ENCODE results near the gene PRDM2.

PRDM2 gene

GRCh38 chr1:13814131-13814530 lies 114.1 kb downstream of the PRDM2 start:
- DNase-seq (ENCODE audit: low spot score): no peak

DNA sequence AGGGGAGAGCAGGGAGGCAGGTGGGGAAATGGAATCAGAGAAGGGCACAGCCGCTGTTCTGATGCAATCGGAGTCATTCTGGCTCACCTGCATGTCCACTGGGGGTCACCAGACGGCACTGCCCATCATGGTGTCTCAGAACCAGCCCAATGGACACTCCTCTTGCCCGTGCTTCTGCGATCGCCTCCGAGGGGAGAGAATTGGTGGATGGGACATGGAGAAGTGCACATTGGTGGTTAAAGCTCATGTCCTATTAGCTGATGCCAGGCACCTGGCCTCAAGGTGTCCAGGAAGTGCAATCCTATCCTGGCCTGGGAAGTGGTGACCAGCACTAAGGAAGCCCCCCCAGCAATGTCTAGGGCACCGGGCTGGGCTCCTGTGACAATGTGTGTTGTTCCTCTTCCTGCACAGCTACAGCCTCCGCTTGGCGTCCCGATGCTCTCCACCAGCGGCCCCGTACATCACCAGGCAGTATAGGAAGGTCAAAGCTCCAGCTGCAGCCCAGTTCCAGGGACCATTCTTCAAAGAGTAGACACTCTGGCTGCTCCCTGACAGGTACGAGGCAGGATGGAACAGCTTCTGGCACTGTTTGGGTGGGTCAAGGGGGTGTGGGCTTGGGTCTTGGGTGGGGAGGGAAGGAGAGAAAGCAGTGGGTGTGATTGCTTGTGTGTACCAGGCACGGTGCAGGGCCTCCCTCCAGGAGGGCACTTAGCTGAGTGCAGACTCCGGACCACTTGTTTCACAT lies 116.2 kb downstream of the PRDM2 start:
- DNase-seq (ENCODE audit: low spot score): no peak

- DNase-seq (ENCODE audit: low spot score): no peak
Observed at GRCh38 chr1:13817906-13818305, 117.9 kb downstream of the PRDM2 start.

- DNase-seq (ENCODE audit: low spot score): no peak
Observed at GRCh38 chr1:13818926-13819325, 118.9 kb downstream of the PRDM2 start.

GRCh38 chr1:13819642-13820041 lies 119.7 kb downstream of the PRDM2 start:
- DNase-seq (ENCODE audit: low spot score): no peak

DNA sequence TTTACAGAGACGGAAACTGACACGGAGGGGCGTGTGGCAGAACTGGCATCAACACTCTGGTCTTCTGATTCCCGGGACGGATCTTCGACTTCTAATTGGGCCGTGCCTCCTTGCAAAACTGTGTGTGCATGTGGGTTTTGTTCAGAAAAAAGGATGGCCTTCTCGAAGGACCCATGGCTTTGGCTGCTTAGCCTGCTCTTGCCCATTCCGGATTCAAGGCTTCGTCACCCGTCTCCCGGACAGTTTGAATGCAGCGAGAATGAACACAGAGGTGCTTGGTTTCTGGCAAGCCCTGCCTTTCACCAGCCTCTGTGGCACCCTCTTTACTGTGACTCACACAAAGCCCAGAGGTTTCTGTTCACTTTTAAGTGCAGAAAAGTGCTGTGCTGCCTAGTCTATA lies 120.1 kb downstream of the PRDM2 start:
- no peak for DNase-seq (ENCODE audit: low spot score)

DNA sequence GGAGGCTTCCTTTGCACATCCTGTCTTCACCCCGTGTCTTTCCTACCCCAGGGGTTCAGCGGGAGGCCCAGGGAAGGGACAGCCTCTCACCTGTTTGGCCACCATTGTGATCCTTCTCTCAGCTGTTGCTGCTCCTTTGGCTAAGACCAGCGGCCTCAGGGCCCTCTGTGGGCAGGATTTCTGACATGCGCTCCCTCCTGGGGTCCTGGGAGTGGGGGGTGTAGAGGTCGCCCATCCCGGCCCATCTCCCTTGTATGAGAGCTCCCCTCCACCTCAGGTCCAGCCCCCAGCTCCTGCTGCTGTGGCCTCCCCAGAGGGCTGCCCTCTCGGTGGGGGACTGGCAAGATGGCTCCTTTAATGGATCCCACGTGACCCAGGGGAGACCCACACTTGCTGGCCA lies 120.5 kb downstream of the PRDM2 start:
- no peak for DNase-seq (ENCODE audit: low spot score)

DNA sequence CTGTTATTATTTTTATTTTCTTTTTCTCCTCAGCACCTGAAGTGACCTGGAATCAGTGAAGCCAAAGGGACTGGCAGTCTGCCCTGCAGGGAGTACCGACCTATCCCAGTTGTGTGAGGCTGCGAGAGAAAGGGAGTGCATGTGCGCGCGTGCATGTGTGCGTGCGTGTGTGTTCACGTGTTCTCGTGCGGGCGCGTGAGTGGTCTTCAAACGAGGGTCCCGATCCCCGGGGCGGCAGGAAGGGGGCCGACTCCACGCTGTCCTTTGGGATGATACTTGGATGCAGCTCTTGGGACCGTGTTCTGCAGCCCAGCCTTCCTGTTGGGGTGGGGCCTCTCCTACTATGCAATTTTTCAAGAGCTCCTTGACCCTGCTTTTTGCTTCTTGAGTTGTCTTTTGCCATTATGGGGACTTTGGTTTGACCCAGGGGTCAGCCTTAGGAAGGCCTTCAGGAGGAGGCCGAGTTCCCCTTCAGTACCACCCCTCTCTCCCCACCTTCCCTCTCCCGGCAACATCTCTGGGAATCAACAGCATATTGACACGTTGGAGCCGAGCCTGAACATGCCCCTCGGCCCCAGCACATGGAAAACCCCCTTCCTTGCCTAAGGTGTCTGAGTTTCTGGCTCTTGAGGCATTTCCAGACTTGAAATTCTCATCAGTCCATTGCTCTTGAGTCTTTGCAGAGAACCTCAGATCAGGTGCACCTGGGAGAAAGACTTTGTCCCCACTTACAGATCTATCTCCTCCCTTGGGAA lies 123.3 kb downstream of the PRDM2 start:
- no peak for DNase-seq (ENCODE audit: low spot score)

DNA sequence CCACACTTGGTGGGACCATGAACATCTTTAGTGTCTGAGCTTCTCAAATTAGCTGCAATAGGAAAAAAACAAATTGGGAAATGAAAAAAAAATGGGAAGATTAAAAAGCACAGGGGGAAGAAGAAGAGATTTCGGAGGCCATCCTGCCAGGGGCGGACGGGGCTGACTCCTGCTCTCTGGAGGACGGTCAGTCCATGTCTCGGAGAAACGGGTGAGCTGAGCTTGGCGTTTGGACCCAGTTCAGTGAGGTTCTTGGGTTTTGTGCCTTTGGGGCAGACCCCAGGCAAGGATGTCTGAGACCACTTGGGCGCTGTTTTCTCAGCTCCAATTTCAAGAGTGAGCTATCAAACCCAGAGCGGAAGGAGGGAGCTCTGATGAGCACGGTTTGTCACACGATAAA lies 123.9 kb downstream of the PRDM2 start:
- no peak for DNase-seq (ENCODE audit: low spot score)

GRCh38 chr1:13824626-13825025 lies 124.6 kb downstream of the PRDM2 start:
- DNase-seq (ENCODE audit: low spot score): no peak

DNA sequence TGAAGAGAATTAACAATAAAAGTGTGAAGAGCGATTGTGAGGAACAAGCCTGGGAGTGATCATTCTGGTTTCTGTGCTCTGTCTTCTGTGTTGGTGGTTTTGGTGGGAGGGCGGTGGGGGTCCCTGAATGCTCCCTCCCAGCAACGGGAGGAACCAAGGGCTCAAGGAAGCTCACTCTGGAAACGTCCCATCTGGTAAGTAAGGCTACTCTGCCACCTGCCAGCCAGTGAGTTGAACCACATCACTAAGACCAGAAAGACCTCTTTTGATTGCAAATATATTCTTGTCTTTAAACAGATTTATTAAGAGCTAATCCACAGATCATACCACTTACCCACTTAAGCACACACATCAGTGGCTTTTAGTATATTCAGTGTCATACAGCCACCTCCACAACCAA lies 125.0 kb downstream of the PRDM2 start:
- no peak for DNase-seq (ENCODE audit: low spot score)

DNA sequence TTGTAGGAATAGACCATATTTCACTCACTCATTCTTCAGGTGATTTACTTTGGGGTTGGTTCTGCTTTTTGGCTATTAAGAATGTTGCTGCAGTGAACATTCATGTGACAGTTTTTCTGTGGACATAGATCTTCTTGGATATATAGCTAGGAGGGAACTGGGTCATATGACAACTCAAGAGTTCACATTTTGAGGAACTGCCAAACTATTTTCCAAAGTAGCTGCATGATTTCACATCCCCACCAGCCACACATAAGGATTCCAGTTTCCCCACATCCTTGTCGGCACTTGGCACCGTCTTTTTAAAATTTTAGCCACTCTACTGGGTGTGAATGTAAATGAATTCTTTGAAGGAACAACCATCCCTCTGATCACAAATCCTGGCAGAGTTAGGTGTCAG lies 126.0 kb downstream of the PRDM2 start:
- no peak for DNase-seq (ENCODE audit: low spot score)

- no peak for DNase-seq (ENCODE audit: low spot score)
Observed at GRCh38 chr1:13826591-13826990, 126.6 kb downstream of the PRDM2 start.

DNA sequence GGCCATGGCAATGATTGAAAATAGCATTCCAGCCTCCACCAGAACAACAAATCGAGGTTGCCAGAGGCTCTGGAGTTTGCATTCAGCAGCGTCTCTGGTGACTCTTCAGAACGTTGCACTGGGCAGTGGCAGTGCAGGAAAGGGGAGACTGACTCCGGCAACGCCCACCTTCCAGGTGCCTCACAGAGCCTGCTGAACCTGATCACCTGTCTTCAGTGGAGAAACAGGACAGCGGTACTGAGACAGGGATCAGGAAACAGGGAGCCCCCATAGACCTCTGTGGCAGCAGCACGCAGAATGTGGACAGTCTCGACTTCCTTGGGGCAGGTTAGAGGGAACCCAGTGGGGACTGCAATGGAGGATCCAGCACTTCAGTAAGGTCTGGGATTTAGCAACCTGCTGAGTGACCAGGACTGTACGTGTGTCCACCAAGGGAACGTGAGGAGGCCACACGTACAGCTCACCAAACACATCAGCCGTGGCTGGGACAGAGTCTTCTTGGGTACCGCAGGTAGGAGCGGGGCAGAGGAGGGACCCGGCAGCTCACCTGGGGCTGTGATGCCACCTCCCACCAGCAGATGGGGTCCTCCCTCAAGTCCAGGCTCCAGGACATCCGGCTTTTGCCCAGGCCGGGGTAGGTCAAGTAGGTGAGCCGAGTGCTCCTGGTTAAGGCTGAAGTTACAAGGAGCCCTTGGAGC lies 128.6 kb downstream of the PRDM2 start:
- peak; percentile 19 for DNase-seq (ENCODE audit: low spot score)

DNA sequence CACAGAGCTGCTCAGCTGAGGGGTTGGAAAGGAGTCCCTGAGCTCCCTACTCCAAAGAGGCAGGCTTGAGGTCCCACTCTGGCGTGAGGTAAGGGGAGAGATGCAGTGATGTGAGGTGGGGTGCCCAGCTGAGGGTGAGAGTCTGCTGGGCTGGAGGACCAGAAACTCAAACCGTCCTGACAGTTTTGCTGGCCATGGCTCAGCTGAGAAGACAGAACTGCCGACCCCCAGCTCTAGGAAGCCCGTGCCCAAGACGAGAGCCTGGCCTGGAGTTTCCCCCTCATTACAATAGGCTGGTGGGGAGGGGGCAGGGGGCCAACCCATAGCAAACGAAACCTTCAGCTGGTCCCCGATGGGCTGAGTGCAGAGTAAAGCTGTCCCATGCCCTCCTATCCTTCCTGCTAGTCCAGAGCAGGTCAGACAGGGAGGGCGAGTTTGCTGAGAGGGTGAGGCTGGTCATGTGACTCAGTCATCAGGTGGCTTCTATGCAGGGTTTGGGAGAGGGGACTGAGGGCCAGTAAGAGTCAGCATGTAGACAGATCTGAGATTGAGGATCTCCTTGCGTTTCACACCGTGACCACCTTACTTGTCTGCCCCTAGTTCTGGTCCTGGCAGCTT lies 129.3 kb downstream of the PRDM2 start:
- no peak for DNase-seq (ENCODE audit: low spot score)

- DNase-seq (ENCODE audit: low spot score): no peak
Observed at GRCh38 chr1:13830170-13830569, 130.2 kb downstream of the PRDM2 start.

DNA sequence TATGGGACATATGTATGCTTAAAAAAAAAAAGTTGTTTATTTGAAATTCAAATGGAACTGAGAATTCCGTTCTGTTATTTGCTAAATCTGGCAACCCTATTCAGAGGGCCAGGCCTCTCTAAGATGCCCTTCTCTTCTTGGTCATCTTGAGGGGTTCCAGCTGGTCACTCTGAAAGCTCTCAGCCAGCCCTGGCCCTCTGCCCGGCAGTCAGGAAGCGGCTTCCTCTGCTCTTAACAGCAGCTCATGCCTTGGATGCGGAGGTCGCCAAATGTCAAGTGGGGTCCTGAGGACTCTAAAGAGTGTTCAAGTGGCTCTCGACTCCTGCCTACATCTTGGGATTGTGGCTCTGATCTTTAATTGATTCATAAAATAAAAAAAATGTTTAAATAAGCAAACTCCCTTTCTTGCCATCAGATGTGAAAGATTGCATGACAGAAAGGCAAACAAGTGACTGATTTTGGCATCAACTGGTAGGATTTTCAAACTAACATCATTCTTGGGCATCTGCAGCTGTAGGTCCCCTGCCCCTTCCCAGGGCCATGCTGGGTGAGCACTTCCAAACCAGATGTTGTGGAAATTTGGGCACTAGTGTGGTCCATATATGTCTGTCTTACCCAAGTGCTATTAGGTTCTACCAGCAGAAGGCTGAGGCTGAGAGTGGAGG lies 130.8 kb downstream of the PRDM2 start:
- peak; percentile 24 for DNase-seq (ENCODE audit: low spot score)

- no peak for DNase-seq (ENCODE audit: low spot score)
Observed at GRCh38 chr1:13832100-13832499, 132.1 kb downstream of the PRDM2 start.

GRCh38 chr1:13832536-13832935 lies 132.5 kb downstream of the PRDM2 start:
- no peak for DNase-seq (ENCODE audit: low spot score)

GRCh38 chr1:13836136-13836535 lies 136.1 kb downstream of the PRDM2 start:
- no peak for DNase-seq (ENCODE audit: low spot score)

DNA sequence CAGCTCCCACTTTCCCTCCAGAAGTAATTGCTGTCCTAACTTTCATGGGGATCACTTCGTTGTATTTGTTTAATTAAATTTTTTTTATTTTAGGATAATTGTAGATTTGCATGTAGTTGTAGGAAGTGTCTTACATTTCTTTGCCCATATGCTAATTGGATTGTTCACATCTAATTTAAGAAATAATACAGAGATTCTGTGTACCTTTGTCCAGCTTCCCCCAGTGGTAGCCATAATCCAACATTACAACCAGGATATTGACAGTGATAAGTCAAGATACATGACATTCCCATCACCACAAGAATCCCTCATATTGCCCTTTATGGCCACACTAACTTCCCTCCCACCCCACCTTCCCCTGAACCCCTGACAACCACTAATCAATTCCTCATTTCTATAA lies 136.6 kb downstream of the PRDM2 start:
- no peak for DNase-seq (ENCODE audit: low spot score)

DNA sequence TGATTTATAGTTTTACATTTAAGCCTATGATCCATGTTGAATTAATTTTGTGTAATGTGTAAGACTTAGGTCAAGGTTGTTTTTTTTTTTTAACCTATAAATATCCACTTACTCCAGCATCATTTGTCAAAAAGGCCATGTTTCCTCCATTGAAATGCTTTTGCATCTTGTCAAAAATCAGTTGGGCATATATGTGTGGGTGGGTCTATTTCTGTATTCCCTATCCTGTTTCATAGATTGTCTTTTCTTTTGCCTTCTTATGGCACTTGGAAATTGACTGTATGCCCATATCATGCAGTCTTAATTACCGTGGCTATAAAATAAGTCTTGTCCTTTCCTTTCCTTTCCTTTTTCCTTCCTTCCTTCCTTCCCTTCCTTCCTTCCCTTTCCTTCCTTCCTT lies 138.2 kb downstream of the PRDM2 start:
- DNase-seq (ENCODE audit: low spot score): no peak
